ENCODE measurements around the gene MERTK. TPM values are rescaled to one million over a fixed set of nuclear protein-coding genes. Genes with fewer than 3 reads are reported as not detected.

MERTK gene
- total and polyA plus RNA-seq, 2 of the 13 experiments (the other 11 are each of a cell fraction or from before 2014, with no cell fraction given): 37.3 to 44.7 TPM

GRCh38 chr2:111883661-111884591 lies 14.5 kb upstream of the MERTK start, which contains the start of gene ANAPC1 (continued):
- peak; percentile 59; the same call in 1 of the 2 replicates for TF ChIP-seq ZBTB49 (CRISPR knock-in tag; IDR thresholded peaks at IDR 0.05; ENCODE audit: borderline replicate concordance)
- TF ChIP-seq ZNF44 (CRISPR knock-in tag; IDR thresholded peaks at IDR 0.05): 0 out of 2 replicates have a peak, but pooled peaks have one; percentile 68
- TF ChIP-seq ZNF235 (CRISPR knock-in tag; IDR thresholded peaks at IDR 0.05; ENCODE audit: borderline replicate concordance): no peak
- TF ChIP-seq KDM4B (CRISPR knock-in tag; IDR thresholded peaks at IDR 0.05): peak; percentile 68; the same call in 1 of the 2 replicates
- TF ChIP-seq NFIB (CRISPR knock-in tag; IDR thresholded peaks at IDR 0.05; ENCODE audit: borderline replicate concordance): no peak
- TF ChIP-seq SNAPC2 (CRISPR knock-in tag; IDR thresholded peaks at IDR 0.05): no peak; the same call in none of the 2 replicates
- TF ChIP-seq LCORL (IDR thresholded peaks at IDR 0.05): no peak
- TF ChIP-seq LCORL (CRISPR knock-in tag; IDR thresholded peaks at IDR 0.05): no peak; the same call in 1 of the 2 replicates
- peak; percentile 60 for TF ChIP-seq ZSCAN9 (CRISPR knock-in tag; IDR thresholded peaks at IDR 0.05; ENCODE audit: borderline replicate concordance)
- TF ChIP-seq TEAD2 (CRISPR knock-in tag; IDR thresholded peaks at IDR 0.05): no peak; the same call in 1 of the 2 replicates
- peak; percentile 84; the same call in 1 of the 2 replicates for TF ChIP-seq ZNF431 (CRISPR knock-in tag; IDR thresholded peaks at IDR 0.05; ENCODE audit: borderline replicate concordance, low read depth)
- TF ChIP-seq FOXO4 (CRISPR knock-in tag; conservative IDR thresholded peaks at IDR 0.05): 0 out of 2 replicates have a peak, but pooled peaks have one; percentile 79
- 0 out of 2 replicates have a peak, but pooled peaks have one; percentile 33 for TF ChIP-seq ZNF468 (CRISPR knock-in tag; IDR thresholded peaks at IDR 0.05)
- TF ChIP-seq ZNF446 (CRISPR knock-in tag; IDR thresholded peaks at IDR 0.05): peak; percentile 96
- TF ChIP-seq RBM39 (IDR thresholded peaks at IDR 0.05; ENCODE audit: low read depth, low read length, poor library complexity, severe bottlenecking): peak; percentile 74
- peak; percentile 81; the same call in 1 of the 2 replicates for TF ChIP-seq HINFP (CRISPR knock-in tag; IDR thresholded peaks at IDR 0.05; ENCODE audit: low read depth)
- TF ChIP-seq STAT6 (CRISPR knock-in tag; IDR thresholded peaks at IDR 0.05; ENCODE audit: borderline replicate concordance): no peak
- TF ChIP-seq NBN (conservative IDR thresholded peaks at IDR 0.05): no peak
- no peak for TF ChIP-seq ZBTB21 (CRISPR knock-in tag; IDR thresholded peaks at IDR 0.05)
- TF ChIP-seq PAWR (CRISPR knock-in tag; IDR thresholded peaks at IDR 0.05; ENCODE audit: borderline replicate concordance): no peak
- TF ChIP-seq MAFF (IDR thresholded peaks at IDR 0.05; ENCODE audit: low read depth, low read length): no peak
